GM23338 (cell line): ENCODE data around the gene ELL2. TPM values are rescaled to one million over a fixed set of nuclear protein-coding genes. Genes with fewer than 3 reads are reported as not detected.

Source experiments
- polyA plus RNA-seq: library from polyadenylated mRNA; unstranded; fragments of >200 nt; fragmentation: Nextera tagmentation; extraction: Ambion mirVana; gene quantifications from 2 replicates; pipeline ENCODE4 v1.2.1, GENCODE V29; 2016
- total RNA-seq: library from RNA; depleted of rRNA; stranded (reverse); fragments of >200 nt; shearing (Covaris generic); gene quantifications from 2 replicates; pipeline ENCODE4 v1.2.3, GENCODE V29; 2014; rRNA removed

ELL2 gene
- total and polyA plus RNA-seq, 2 experiments from 2014 or later = 7.4 to 32.6 TPM

Other genes starting within 250 kb of the ELL2 start
- gene RHOBTB3, start 230.5 kb downstream of the ELL2 start, total RNA-seq = 8.8 and 10.0 TPM in 2 replicates
- 13.4 and 15.7 TPM in 2 replicates for gene RHOBTB3, start 230.5 kb downstream of the ELL2 start, polyA plus RNA-seq
- 9.5 and 14.9 TPM in 2 replicates for gene GLRX, start 139.1 kb downstream of the ELL2 start, total RNA-seq
- 42.2 and 42.9 TPM in 2 replicates for gene GLRX, start 139.1 kb downstream of the ELL2 start, polyA plus RNA-seq